HEK293T (cell line): ENCODE data around the gene C3.

Experiments
- ARNT ChIP-seq: fragments of 450-650 bp; IDR thresholded peaks from 2 replicates; pipeline ENCODE4 v1.6.1; 2017; ENCODE audit warnings: mild to moderate bottlenecking
- CTBP1 ChIP-seq: fragments of 450-650 bp; IDR thresholded peaks from 2 replicates; pipeline ENCODE4 v1.6.1; 2016; ENCODE audit warnings: borderline replicate concordance
- ELF4 ChIP-seq: fragments of 450-650 bp; IDR thresholded peaks from 2 replicates; pipeline ENCODE4 v1.6.1; 2017; ENCODE audit warnings: antibody characterized with exemption
- FOXA1 ChIP-seq: fragments of 450-650 bp; IDR thresholded peaks from 2 replicates; pipeline ENCODE4 v1.6.1; 2016; ENCODE audit warnings: mild to moderate bottlenecking
- FOXM1 ChIP-seq: fragments of 450-650 bp; IDR thresholded peaks from 2 replicates; pipeline ENCODE4 v1.6.1; 2017; ENCODE audit warnings: mild to moderate bottlenecking, borderline replicate concordance
- HDGF ChIP-seq: fragments of 450-650 bp; IDR thresholded peaks from 2 replicates; pipeline ENCODE4 v1.6.1; 2017; ENCODE audit warnings: antibody characterized with exemption, borderline replicate concordance
- L3MBTL2 ChIP-seq: fragments of 450-650 bp; conservative IDR thresholded peaks from 2 replicates; pipeline ENCODE4 v1.6.1; 2016; ENCODE audit warnings: mild to moderate bottlenecking
- LEF1 ChIP-seq: fragments of 450-650 bp; IDR thresholded peaks from 2 replicates; pipeline ENCODE4 v1.6.1; 2017; ENCODE audit warnings: mild to moderate bottlenecking, borderline replicate concordance
- PKNOX1 ChIP-seq: fragments of 450-650 bp; IDR thresholded peaks from 2 replicates; pipeline ENCODE4 v1.6.1; 2016
- SP1 ChIP-seq: fragments of 450-650 bp; IDR thresholded peaks from 2 replicates; pipeline ENCODE4 v1.6.1; 2017
- SUZ12 ChIP-seq: fragments of 450-650 bp; IDR thresholded peaks from 2 replicates; pipeline ENCODE4 v1.6.1; 2016; ENCODE audit warnings: mild to moderate bottlenecking
- TARDBP ChIP-seq: fragments of 450-650 bp; IDR thresholded peaks from 2 replicates; pipeline ENCODE4 v1.6.1; 2016
- ZNF384 ChIP-seq: fragments of 450-650 bp; IDR thresholded peaks from 2 replicates; pipeline ENCODE4 v1.6.1; 2016

- TF ChIP-seq SP1, result no peak
- no peak for TF ChIP-seq FOXA1
- no peak for TF ChIP-seq ZNF384
- no peak for TF ChIP-seq L3MBTL2
- no peak for TF ChIP-seq CTBP1
- no peak for TF ChIP-seq FOXM1
- TF ChIP-seq HDGF, result no peak
- TF ChIP-seq TARDBP, result no peak
- TF ChIP-seq ARNT, result no peak
- no peak for TF ChIP-seq PKNOX1
- TF ChIP-seq LEF1, result no peak
- TF ChIP-seq ELF4, result no peak
- TF ChIP-seq SUZ12, result no peak
Measured at GRCh38 chr19:6769006-6769619, 48.7 kb upstream of the C3 start.
